Measurements from ENCODE around the gene POU2F1.

- no peak for TF ChIP-seq POLR2A (IDR thresholded peaks at IDR 0.05)
- TF ChIP-seq CTCF (IDR thresholded peaks at IDR 0.05 in 4 of 5, conservative IDR thresholded peaks at IDR 0.05 in 1 of 5): no peak
These were observed 35.6 kb upstream of the POU2F1 start for GRCh38 chr1:167185062-167185461.
